NOMO-1 treated with dmso at 0.1 percent for 144 hours (cell line): Measurements from ENCODE around the gene TTC3.

Source experiments
- DNase-seq: peaks from one replicate; lab custom pipeline; 2025; ENCODE audit not compliant: unreplicated experiment; lab: John Stamatoyannopoulos, UW

TTC3 gene

GRCh38 chr21:37146320-37147235 is 73.5 kb downstream of the TTC3 start:
- no peak for DNase-seq

- no peak for DNase-seq
These were observed 76.4 kb downstream of the TTC3 start for GRCh38 chr21:37149411-37149810.

GRCh38 chr21:37153196-37153934 is 80.3 kb downstream of the TTC3 start:
- no peak for DNase-seq

- DNase-seq: no peak
These were observed 80.9 kb downstream of the TTC3 start for GRCh38 chr21:37153935-37154350.

- DNase-seq: no peak
These were observed 82.1 kb downstream of the TTC3 start for GRCh38 chr21:37155186-37155585.

GRCh38 chr21:37157938-37158337 is 84.9 kb downstream of the TTC3 start:
- DNase-seq: no peak

- DNase-seq: no peak
These were observed 86.2 kb downstream of the TTC3 start for GRCh38 chr21:37159053-37159776.

- DNase-seq: no peak
These were observed 86.9 kb downstream of the TTC3 start for GRCh38 chr21:37159949-37160348.

- DNase-seq: no peak
These were observed 91.7 kb downstream of the TTC3 start for GRCh38 chr21:37164742-37165141.

GRCh38 chr21:37165586-37165985 is 92.5 kb downstream of the TTC3 start:
- peak; percentile 6 for DNase-seq

GRCh38 chr21:37166733-37167132 is 93.7 kb downstream of the TTC3 start:
- no peak for DNase-seq

- no peak for DNase-seq
These were observed 95.6 kb downstream of the TTC3 start for GRCh38 chr21:37168666-37169065.

GRCh38 chr21:37172646-37173045 is 99.6 kb downstream of the TTC3 start:
- no peak for DNase-seq

GRCh38 chr21:37176716-37177115 is 103.7 kb downstream of the TTC3 start:
- DNase-seq: no peak

GRCh38 chr21:37181059-37181458 is 108.0 kb downstream of the TTC3 start:
- DNase-seq: no peak

- no peak for DNase-seq
These were observed 109.2 kb downstream of the TTC3 start for GRCh38 chr21:37182222-37182621.

GRCh38 chr21:37183749-37184148 is 110.7 kb downstream of the TTC3 start:
- no peak for DNase-seq

- no peak for DNase-seq
These were observed 111.9 kb downstream of the TTC3 start for GRCh38 chr21:37184784-37185593.

- DNase-seq: no peak
These were observed 113.9 kb downstream of the TTC3 start for GRCh38 chr21:37186983-37187382.

GRCh38 chr21:37188825-37189224 is 115.8 kb downstream of the TTC3 start:
- DNase-seq: no peak

GRCh38 chr21:37192019-37192418 is 119.0 kb downstream of the TTC3 start:
- no peak for DNase-seq
